GM10248 (cell line): ENCODE data around the gene PDZRN3.

Experiments
- CTCF ChIA-PET: fragments of 300-600 bp; sonication (Branson Sonifier 250); formaldehyde crosslinking; extraction: SDS; loops from one replicate; lab custom pipeline; 2021; ENCODE audit warnings: antibody characterized with exemption; lab: Yijun Ruan, JAX
- POLR2A ChIA-PET: fragments of 350-650 bp; sonication (Branson Sonifier 250); formaldehyde crosslinking; extraction: SDS; loops from one replicate; lab custom pipeline; 2020; ENCODE audit warnings: antibody characterized with exemption; lab: Yijun Ruan, JAX
- DNase-seq: peaks from one replicate; pipeline ENCODE4 v3.0.0; 2012; ENCODE audit errors: extremely low spot score
- CTCF ChIP-seq: IDR thresholded peaks from 2 replicates; pipeline ENCODE4 v1.5.1; 2012; ENCODE audit warnings: mild to moderate bottlenecking, low read depth; ENCODE audit errors: extremely low read depth, missing control alignments, control extremely low read depth

Gene PDZRN3

GRCh38 chr3:73422571-73422970, 202.2 kb downstream of the PDZRN3 start:
- no peak for TF ChIP-seq CTCF
- ChIA-PET CTCF (no interaction called here), POLR2A (no interaction called here)

DNA sequence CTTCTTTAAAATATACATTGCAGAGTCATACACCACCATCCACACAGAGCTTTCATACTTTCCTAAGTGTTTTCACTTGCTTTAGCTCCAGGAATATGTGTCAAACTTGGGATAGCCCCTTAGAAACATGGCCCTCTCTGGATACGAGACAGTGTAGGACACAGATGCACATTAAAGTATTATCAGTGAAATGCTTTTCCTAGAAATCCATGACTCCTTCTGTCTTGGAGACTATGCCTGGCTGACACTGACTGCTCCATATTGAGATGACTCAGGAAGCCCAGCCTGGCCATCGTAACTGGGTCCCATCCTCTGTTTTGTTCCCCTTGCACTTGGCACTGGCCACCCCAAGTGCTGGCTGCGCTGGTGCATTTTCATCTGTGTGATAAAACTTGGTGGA, 204.8 kb downstream of the PDZRN3 start:
- ChIA-PET CTCF (interaction anchor here (1.1 kb wide), 1 partner anchor 9 kb away, joined by 3 read pairs; no protein-coding TSS in a partner anchor), POLR2A (no interaction called here)
- TF ChIP-seq CTCF: no peak
- no peak for DNase-seq

More at GRCh38 chr3:73422571-73422970, 202.2 kb downstream of the PDZRN3 start:
- no peak for DNase-seq

GRCh38 chr3:73419179-73419803, 205.4 kb downstream of the PDZRN3 start:
- TF ChIP-seq CTCF: no peak
- POLR2A ChIA-PET: no interaction called here
- CTCF ChIA-PET: interaction anchor here (1.1 kb wide), 1 partner anchor 8 kb away, joined by 3 read pairs; no protein-coding TSS in a partner anchor
- DNase-seq: no peak

DNA sequence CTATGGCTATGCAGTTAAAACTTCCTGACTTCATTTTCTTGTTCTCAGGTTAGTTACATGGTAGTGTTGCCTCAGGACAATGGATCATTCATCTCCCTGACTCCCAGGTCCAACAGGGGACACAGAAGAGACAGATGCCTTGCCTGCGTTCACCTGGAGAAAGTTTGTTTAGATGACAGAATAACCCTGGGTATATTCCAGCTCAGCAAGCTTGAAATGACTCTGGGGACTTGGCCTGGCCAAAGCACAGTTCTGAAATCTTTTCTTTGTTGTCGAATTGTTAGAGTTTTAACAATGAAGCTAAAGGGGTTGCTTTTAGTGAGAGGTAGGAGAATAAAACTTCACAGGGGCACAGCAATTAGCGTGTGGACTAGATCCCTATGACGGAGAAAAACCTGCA, 206.1 kb downstream of the PDZRN3 start:
- ChIA-PET CTCF (no interaction called here), POLR2A (no interaction called here)
- no peak for DNase-seq
- no peak for TF ChIP-seq CTCF

DNA sequence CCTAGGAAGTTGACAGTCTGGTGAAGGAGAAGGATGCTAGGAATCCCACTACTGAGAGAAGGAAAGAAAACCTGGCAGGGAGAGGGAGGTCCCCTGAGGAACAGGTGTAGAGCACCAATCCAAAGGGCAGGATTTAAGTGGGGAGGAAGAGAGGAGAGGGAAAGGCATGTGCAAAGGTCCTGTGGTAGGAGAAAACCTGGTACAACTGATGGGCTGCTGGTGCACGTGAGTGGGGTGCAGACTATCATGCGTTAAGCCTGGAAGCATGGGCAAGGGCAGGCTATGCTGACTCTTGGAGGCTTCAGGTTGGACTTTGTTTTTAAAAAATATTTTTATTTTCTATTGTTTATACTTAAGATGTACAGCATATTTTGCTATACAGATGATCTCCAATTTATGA, 209.6 kb downstream of the PDZRN3 start:
- POLR2A ChIA-PET: no interaction called here
- DNase-seq: no peak
- no peak for TF ChIP-seq CTCF
- CTCF ChIA-PET: interaction anchor here (1.6 kb wide), 1 partner anchor 17 kb away, joined by 4 read pairs; no protein-coding TSS in a partner anchor

DNA sequence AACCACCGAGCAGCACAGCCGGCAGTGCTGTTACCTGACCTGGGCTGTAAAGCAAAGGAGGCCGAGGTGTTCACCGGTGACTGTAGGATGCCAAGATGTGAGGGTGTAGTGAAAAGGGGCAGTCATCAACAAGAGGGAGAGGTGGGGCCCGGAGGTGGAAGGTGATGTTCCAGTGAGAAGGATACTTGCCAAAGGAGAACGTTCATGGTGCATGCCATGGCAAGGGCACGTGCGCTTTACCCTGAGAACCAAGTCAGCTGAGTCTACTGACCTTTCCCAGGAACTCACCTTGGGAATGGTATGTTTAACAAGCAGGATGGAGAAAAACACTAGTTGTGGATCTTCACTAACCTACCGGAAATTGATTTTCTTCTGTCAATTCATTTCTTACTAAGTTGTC, 211.1 kb downstream of the PDZRN3 start:
- CTCF ChIA-PET: interaction anchor here (1.0 to 1.6 kb wide), 2 partner anchors 11 to 15 kb away, joined by 3 to 4 read pairs; no protein-coding TSS in a partner anchor
- TF ChIP-seq CTCF: no peak
- POLR2A ChIA-PET: no interaction called here
- no peak for DNase-seq
